GM12878 (cell line): ENCODE results near the gene BIRC7. TPM values are rescaled to one million over a fixed set of nuclear protein-coding genes. Genes with fewer than 3 reads are reported as not detected.

Experiments used
- ATAC-seq: fragments of 200-7000 bp; cut with Tn5 transposase; 3 replicates; pipeline ENCODE4 v1.9.1; 2020; ENCODE audit warnings: mild to moderate bottlenecking, moderate library complexity
- BruUV-seq: library from RNA; stranded (reverse); fragments of 400-500 nt; replicated peaks from 2 replicates; lab custom pipeline; 2021; lab: Mats Ljungman, UMichigan
- CTCF ChIA-PET: fragments of 300-600 bp; sonication (Branson Sonifier 250); formaldehyde crosslinking; extraction: SDS; loops from one replicate; lab custom pipeline; 2021; ENCODE audit warnings: inconsistent platforms; lab: Yijun Ruan, JAX
- POLR2A ChIA-PET: fragments of 350-600 bp; formaldehyde crosslinking; extraction: SDS; loops from one replicate; lab custom pipeline; 2021; ENCODE audit warnings: inconsistent platforms; lab: Charles Lee
- RAD21 ChIA-PET: fragments of 300-600 bp; sonication (Branson Sonifier 250); formaldehyde crosslinking; loops from one replicate; lab custom pipeline; 2023; ENCODE audit warnings: antibody characterized with exemption; ENCODE audit not compliant: unreplicated experiment; lab: Charles Lee
- SMC1A ChIA-PET: fragments of 300-600 bp; sonication (Branson Sonifier 250); formaldehyde crosslinking; loops from one replicate; lab custom pipeline; 2023; ENCODE audit not compliant: unreplicated experiment, uncharacterized antibody; lab: Charles Lee
- DNase-seq: peaks from one replicate; pipeline ENCODE4 v3.0.0-alpha.2; 2011; ENCODE audit warnings: low read depth, low spot score
- FAIRE-seq: peaks from 3 replicates; lab custom pipeline; 2011; peaks lifted over from hg19 to GRCh38; lab: Jason Lieb, UNC
- H2AFZ ChIP-seq: 2 replicates; pipeline ENCODE4 v1.6.0; 2011; ENCODE audit warnings: low read depth, low read length, control low read depth; ENCODE audit not compliant: control insufficient read depth
- H3K27ac ChIP-seq: 2 replicates; pipeline ENCODE4 v1.5.1; 2011; ENCODE audit warnings: control low read depth; ENCODE audit not compliant: control insufficient read depth, insufficient read depth
- H3K27me3 ChIP-seq, 2 experiments: replicated peaks in 1 of 2; 2 replicates each; pipeline versions ENCODE4 v1.6.0 to v1.6.1; 2011; ENCODE audit warnings: low read length in 1 of 2; ENCODE audit not compliant: control insufficient read depth in 2 of 2, insufficient read depth in 2 of 2
- H3K36me3 ChIP-seq, 2 experiments: 2 replicates each; pipeline ENCODE4 v1.5.1; 2011; ENCODE audit warnings: low read length in 1 of 2; ENCODE audit not compliant: control insufficient read depth in 2 of 2, insufficient read depth in 2 of 2
- H3K4me1 ChIP-seq: 2 replicates; pipeline ENCODE4 v1.6.1; 2011; ENCODE audit warnings: mild to moderate bottlenecking, low read length, moderate library complexity, mixed read lengths; ENCODE audit not compliant: control insufficient read depth, insufficient read depth
- H3K4me2 ChIP-seq: 2 replicates; pipeline ENCODE4 v1.6.0; 2011; ENCODE audit warnings: control low read depth; ENCODE audit not compliant: control insufficient read depth, insufficient read depth
- H3K4me3 ChIP-seq: fragments of 200-600 bp; sonication (generic); 2 replicates; pipeline ENCODE4 v1.5.1; 2016
- H3K79me2 ChIP-seq: 2 replicates; pipeline ENCODE4 v1.6.0; 2011; ENCODE audit warnings: low read length; ENCODE audit not compliant: control insufficient read depth, insufficient read depth
- H3K9ac ChIP-seq: 2 replicates; pipeline ENCODE4 v1.8.0; 2011; ENCODE audit warnings: low read length, control low read depth, mixed read lengths; ENCODE audit not compliant: control insufficient read depth, insufficient read depth
- H3K9me3 ChIP-seq: replicated peaks from 3 replicates; pipeline ENCODE4 v1.5.1; 2011; ENCODE audit warnings: mild to moderate bottlenecking, low read length; ENCODE audit not compliant: control insufficient read depth, insufficient read depth
- H4K20me1 ChIP-seq: 2 replicates; pipeline ENCODE4 v1.6.0; 2011; ENCODE audit not compliant: control insufficient read depth, insufficient read depth
- CTCF ChIP-seq, 3 experiments: IDR thresholded peaks in 2 of 3; conservative IDR thresholded peaks in 1 of 3; 2 replicates each; pipeline ENCODE4 v1.5.1; 2011; ENCODE audit warnings: low read depth in 3 of 3, low read length in 3 of 3, mild to moderate bottlenecking in 3 of 3, control low read depth in 2 of 3, moderate library complexity in 2 of 3, inconsistent platforms in 1 of 3, mixed read lengths in 1 of 3; ENCODE audit not compliant: control insufficient read depth in 2 of 3, insufficient read depth in 1 of 3; ENCODE audit errors: extremely low read depth in 1 of 3
- NBN ChIP-seq: fragments of 450-650 bp; IDR thresholded peaks from 2 replicates; pipeline ENCODE4 v1.6.1; 2016
- TCF3 ChIP-seq: IDR thresholded peaks from 2 replicates; pipeline ENCODE4 v1.6.1; 2012; ENCODE audit warnings: low read depth, mild to moderate bottlenecking, low read length, borderline replicate concordance; ENCODE audit not compliant: insufficient read depth
- WGBS: methylation state at CpG from one replicate; pipeline ENCODE4 v1.1.6; 2016; ENCODE audit warnings: low lambda C conversion rate; ENCODE audit not compliant: insufficient replicate concordance, insufficient coverage; ENCODE audit errors: missing lambda C conversion rate; 5-methylcytosine and 5-hydroxymethylcytosine counted together
- in situ Hi-C: fragments of 300-500 bp; cut with MboI; formaldehyde crosslinking; loops from 9 replicates; pipeline ENCODE4 v1.14.3; 2018; ENCODE audit warnings: mixed read lengths
- intact Hi-C: fragments of 100-400 bp; cut with micrococcal nuclease; formaldehyde crosslinking; loops from one replicate; pipeline ENCODE4 v1.14.2; 2022; ENCODE audit not compliant: unreplicated experiment
- polyA plus RNA-seq, 11 experiments: library from polyadenylated mRNA; depleted of rRNA in 4 of 11; unstranded in 6 of 11; stranded (reverse) in 5 of 11; fragments of >200 nt; fragmentation: Nextera tagmentation in 4 of 11; fragmentation: Illumina TruSeq in 1 of 11; extraction: Ambion mirVana in 4 of 11; extraction: Trizol in 1 of 11; gene quantifications; 1 replicate in 1 of 11; 2 replicates in 10 of 11; pipeline versions ENCODE4 v1.2.1 to v1.2.3, GENCODE V29; 2011 to 2016; ENCODE audit warnings: inconsistent platforms in 2 of 11, missing spikeins in 2 of 11, low read depth in 1 of 11
- total RNA-seq, 4 experiments: library from RNA; depleted of rRNA in 3 of 4; stranded (reverse); fragments of >200 nt in 3 of 4; fragmentation: Illumina TruSeq in 1 of 4; extraction: Trizol in 1 of 4; gene quantifications; 2 replicates each; pipeline versions ENCODE4 v1.2.1 to v1.2.3, GENCODE V29; 2013 to 2021

Gene BIRC7
- total and polyA plus RNA-seq, 10 of the 15 experiments (the other 5 are each of a cell fraction or from before 2014, with no cell fraction given), result 0.31 TPM; not detected in 9

- peaks cover 3% of the 10 kb centered on the region; the same call in 1 of the 2 replicates for H4K20me1 ChIP-seq
- no peak overlapping the region for H3K9ac ChIP-seq
- SMC1A ChIA-PET, result no interaction called here
- in situ Hi-C loops, result no loop called here
- H3K9me3 ChIP-seq, result no peaks in the 10 kb centered on the region
- no peak overlapping the region for H3K4me2 ChIP-seq
- ATAC-seq (no peak), DNase-seq (no peak), FAIRE-seq (no peak)
- no peak overlapping the region for H2AFZ ChIP-seq
- peaks cover 18% of the 10 kb centered on the region for H3K79me2 ChIP-seq
- H3K4me1 ChIP-seq, result peaks cover 15% of the 10 kb centered on the region
- peaks cover 0 to 7% of the 10 kb centered on the region in 2 experiments; a peak in 2 of 4 replicates for H3K27me3 ChIP-seq
- H3K36me3 ChIP-seq, result no peaks in the 10 kb centered on the region
- POLR2A ChIA-PET, result no interaction called here
- no peak overlapping the region for H3K27ac ChIP-seq
- TF ChIP-seq NBN, result no peak
- 0 out of 6 replicates have a peak, but pooled peaks of 1 of the 3 experiments have one; percentile 19 for TF ChIP-seq CTCF (IDR thresholded peaks at IDR 0.05 in 2 of 3, conservative IDR thresholded peaks at IDR 0.05 in 1 of 3; ENCODE audit: control insufficient read depth in 2 of 3, extremely low read depth in 1 of 3, insufficient read depth in 1 of 3, low read depth in 3 of 3, low read length in 3 of 3)
- no peak for TF ChIP-seq TCF3
- no peak overlapping the region for H3K4me3 ChIP-seq
- RAD21 ChIA-PET, result no interaction called here
- 52% methylated on average over 13 of the region's 13 CpGs for WGBS
- intact Hi-C loops, result no loop called here
- no TSS peak for BruUV-seq
- CTCF ChIA-PET, result interaction anchor here (1.0 kb wide), 1 partner anchor 32 kb away, joined by 3 read pairs; no protein-coding TSS in a partner anchor
Observed at GRCh38 chr20:63218701-63219446, 16.8 kb upstream of the BIRC7 start.
